IMR-90 (cell line): Measurements from ENCODE around the gene MYEF2. TPM values are rescaled to one million over a fixed set of nuclear protein-coding genes. Genes with fewer than 3 reads are reported as not detected.

Experiments
- ATAC-seq: fragments of 200-7000 bp; cut with Tn5 transposase; 2 replicates; pipeline ENCODE4 v1.9.1; 2020; ENCODE audit warnings: low read depth, mild to moderate bottlenecking, moderate library complexity
- BruUV-seq: library from RNA; stranded (reverse); fragments of 400-500 nt; replicated peaks from 2 replicates; lab custom pipeline; 2021; lab: Mats Ljungman, UMichigan
- CTCF ChIA-PET: fragments of 300-600 bp; formaldehyde crosslinking; extraction: SDS; loops from one replicate; lab custom pipeline; 2021; ENCODE audit warnings: antibody characterized with exemption; lab: Yijun Ruan, JAX
- POLR2A ChIA-PET: fragments of 300-600 bp; sonication (Branson Sonifier 250); formaldehyde crosslinking; loops from one replicate; lab custom pipeline; 2022; ENCODE audit warnings: antibody characterized with exemption; ENCODE audit not compliant: unreplicated experiment; lab: Charles Lee
- DNase-seq: peaks from one replicate; pipeline ENCODE4 v3.0.0; 2013
- H2AFZ ChIP-seq: replicated peaks from 2 replicates; pipeline ENCODE3; 2013; ENCODE audit warnings: low read length, mild to moderate bottlenecking; ENCODE audit not compliant: poor library complexity
- H2AK5ac ChIP-seq: 2 replicates; pipeline ENCODE4 v1.6.1; 2013; ENCODE audit warnings: low read depth, low read length, inconsistent platforms
- H2AK9ac ChIP-seq: replicated peaks from 2 replicates; pipeline ENCODE3; 2013; ENCODE audit warnings: mild to moderate bottlenecking, low read depth, low read length, moderate library complexity; ENCODE audit not compliant: poor library complexity
- H2BK120ac ChIP-seq: 2 replicates; pipeline ENCODE4 v1.6.1; 2013; ENCODE audit warnings: low read depth, low read length, inconsistent platforms
- H2BK15ac ChIP-seq: 3 replicates; pipeline ENCODE4 v1.6.1; 2013; ENCODE audit warnings: low read depth, low read length, inconsistent platforms
- H2BK20ac ChIP-seq: 2 replicates; pipeline ENCODE4 v1.6.1; 2013; ENCODE audit warnings: low read depth, mild to moderate bottlenecking, inconsistent platforms, low read length, moderate library complexity
- H2BK5ac ChIP-seq: 2 replicates; pipeline ENCODE4 v1.6.1; 2013; ENCODE audit warnings: mild to moderate bottlenecking, low read depth, low read length, inconsistent platforms; ENCODE audit not compliant: poor library complexity, severe bottlenecking
- H3K14ac ChIP-seq: replicated peaks from 2 replicates; pipeline ENCODE4 v1.6.1; 2013; ENCODE audit warnings: low read depth, low read length, inconsistent platforms
- H3K18ac ChIP-seq: 2 replicates; pipeline ENCODE4 v1.6.1; 2013; ENCODE audit warnings: low read depth, low read length, control low read depth
- H3K23ac ChIP-seq: 2 replicates; pipeline ENCODE4 v1.6.1; 2013; ENCODE audit warnings: low read depth, low read length, inconsistent platforms
- H3K27ac ChIP-seq: 2 replicates; pipeline ENCODE4 v1.5.1; 2013; ENCODE audit warnings: mild to moderate bottlenecking, control low read depth, low read length; ENCODE audit not compliant: insufficient read depth
- H3K27me3 ChIP-seq: 2 replicates; pipeline ENCODE4 v1.6.1; 2013; ENCODE audit warnings: low read length; ENCODE audit not compliant: control insufficient read depth, insufficient read depth
- H3K36me3 ChIP-seq: 2 replicates; pipeline ENCODE4 v1.6.1; 2013; ENCODE audit warnings: low read length, mixed read lengths; ENCODE audit not compliant: control insufficient read depth, insufficient read depth
- H3K4ac ChIP-seq: 2 replicates; pipeline ENCODE4 v1.6.1; 2013; ENCODE audit warnings: low read depth, low read length, inconsistent platforms
- H3K4me1 ChIP-seq: 2 replicates; pipeline ENCODE4 v1.6.1; 2013; ENCODE audit warnings: low read length, mixed read lengths; ENCODE audit not compliant: control insufficient read depth, insufficient read depth
- H3K4me2 ChIP-seq: 2 replicates; pipeline ENCODE4 v1.6.1; 2013; ENCODE audit warnings: low read depth, mild to moderate bottlenecking, control low read depth, low read length, moderate library complexity
- H3K4me3 ChIP-seq: 2 replicates; pipeline ENCODE4 v1.5.1; 2013; ENCODE audit warnings: low read depth, mild to moderate bottlenecking, control low read depth, low read length, moderate library complexity; ENCODE audit not compliant: insufficient read depth
- H3K56ac ChIP-seq: 2 replicates; pipeline ENCODE4 v1.6.1; 2013; ENCODE audit warnings: low read length, inconsistent platforms; ENCODE audit not compliant: insufficient read depth; ENCODE audit errors: extremely low read depth
- H3K79me1 ChIP-seq, 2 experiments: 2 replicates each; pipeline ENCODE4 v1.6.1; 2013; ENCODE audit warnings: low read length in 2 of 2, inconsistent platforms in 1 of 2, low read depth in 1 of 2
- H3K9ac ChIP-seq: 2 replicates; pipeline ENCODE4 v1.6.1; 2013; ENCODE audit warnings: low read depth, low read length, control low read depth
- H3K9me1 ChIP-seq: 2 replicates; pipeline ENCODE4 v1.6.1; 2013; ENCODE audit warnings: low read length, inconsistent platforms; ENCODE audit not compliant: insufficient read depth
- H3K9me3 ChIP-seq: 2 replicates; pipeline ENCODE4 v1.6.1; 2013; ENCODE audit warnings: low read length; ENCODE audit not compliant: control insufficient read depth, insufficient read depth
- H4K20me1 ChIP-seq: 2 replicates; pipeline ENCODE4 v1.6.1; 2013; ENCODE audit warnings: low read length, inconsistent platforms; ENCODE audit not compliant: insufficient read depth
- H4K5ac ChIP-seq: 2 replicates; pipeline ENCODE4 v1.6.1; 2013; ENCODE audit warnings: mild to moderate bottlenecking, low read depth, low read length, control low read depth
- H4K8ac ChIP-seq, 2 experiments: 2 replicates each; pipeline ENCODE4 v1.6.1; 2013; ENCODE audit warnings: low read depth in 2 of 2, low read length in 2 of 2, control low read depth in 1 of 2, inconsistent platforms in 1 of 2
- H4K91ac ChIP-seq: 2 replicates; pipeline ENCODE4 v1.6.1; 2013; ENCODE audit warnings: low read depth, low read length, inconsistent platforms; ENCODE audit not compliant: insufficient read depth
- BHLHE40 ChIP-seq: fragments of 150-350 bp; IDR thresholded peaks from 2 replicates; pipeline ENCODE4 v1.6.1; 2016; ENCODE audit warnings: mild to moderate bottlenecking, low read depth, low read length
- CEBPB ChIP-seq: IDR thresholded peaks from 2 replicates; pipeline ENCODE4 v1.6.1; 2012; ENCODE audit warnings: low read depth, low read length, improper control_type of control experiment
- CHD1 ChIP-seq: IDR thresholded peaks from 2 replicates; pipeline ENCODE4 v1.6.1; 2012; ENCODE audit warnings: low read depth, low read length, improper control_type of control experiment
- FOS ChIP-seq: fragments of 150-350 bp; IDR thresholded peaks from 2 replicates; pipeline ENCODE4 v1.6.1; 2016; ENCODE audit warnings: low read depth, low read length
- MAFK ChIP-seq: IDR thresholded peaks from 2 replicates; pipeline ENCODE4 v1.6.1; 2012; ENCODE audit warnings: low read depth, low read length, improper control_type of control experiment
- MAZ ChIP-seq: IDR thresholded peaks from 2 replicates; pipeline ENCODE4 v1.6.1; 2012; ENCODE audit warnings: low read depth, mild to moderate bottlenecking, low read length, improper control_type of control experiment, moderate library complexity, borderline replicate concordance
- MXI1 ChIP-seq: IDR thresholded peaks from 2 replicates; pipeline ENCODE4 v1.6.1; 2012; ENCODE audit warnings: low read depth, mild to moderate bottlenecking, low read length, moderate library complexity, borderline replicate concordance
- NFE2L2 ChIP-seq: fragments of 150-350 bp; IDR thresholded peaks from 2 replicates; pipeline ENCODE4 v1.6.1; 2016; ENCODE audit warnings: low read depth, mild to moderate bottlenecking, low read length
- POLR2A ChIP-seq: IDR thresholded peaks from 2 replicates; pipeline ENCODE4 v1.6.1; 2012; ENCODE audit warnings: mild to moderate bottlenecking, low read depth, low read length
- RAD21 ChIP-seq: IDR thresholded peaks from 2 replicates; pipeline ENCODE4 v1.6.1; 2012; ENCODE audit warnings: low read length, improper control_type of control experiment
- RCOR1 ChIP-seq: IDR thresholded peaks from 2 replicates; pipeline ENCODE4 v1.6.1; 2012; ENCODE audit warnings: mild to moderate bottlenecking, low read length, improper control_type of control experiment; ENCODE audit not compliant: insufficient replicate concordance
- RFX5 ChIP-seq: IDR thresholded peaks from 2 replicates; pipeline ENCODE4 v1.8.0; 2012; ENCODE audit warnings: low read depth, mild to moderate bottlenecking, low read length, moderate library complexity
- SMC3 ChIP-seq: fragments of 150-350 bp; IDR thresholded peaks from 2 replicates; pipeline ENCODE4 v1.6.1; 2016; ENCODE audit warnings: low read depth, mild to moderate bottlenecking, antibody characterized with exemption, low read length, moderate library complexity
- WGBS, 2 experiments: methylation state at CpG; one replicate each; pipeline versions ENCODE4 v1.1.5 to v1.1.7; 2013; ENCODE audit warnings: missing lambda C conversion rate in 2 of 2; ENCODE audit not compliant: insufficient read length in 1 of 2; ENCODE audit errors: extremely low coverage in 2 of 2; 5-methylcytosine and 5-hydroxymethylcytosine counted together
- dilution Hi-C: fragments of 300-500 bp; cut with HindIII; formaldehyde crosslinking; loops from one replicate; pipeline ENCODE4 v1.14.3; 2018; ENCODE audit warnings: low sequenced_read_pairs; ENCODE audit not compliant: unreplicated experiment
- in situ Hi-C: fragments of 300-500 bp; cut with MboI; formaldehyde crosslinking; loops from 3 replicates; pipeline ENCODE4 v1.14.3; 2019; ENCODE audit warnings: low sequenced_read_pairs, inconsistent platforms, mixed read lengths
- intact Hi-C: fragments of 100-400 bp; cut with micrococcal nuclease; formaldehyde crosslinking; loops from 2 replicates; pipeline ENCODE4 v1.10.0; 2022
- polyA plus RNA-seq, 3 experiments: library from polyadenylated mRNA; depleted of rRNA; stranded (reverse); fragments of >200 nt; gene quantifications; 2 replicates each; pipeline ENCODE4 v1.2.3, GENCODE V29; 2012; ENCODE audit warnings: low replicate concordance in 1 of 3
- total RNA-seq: library from RNA; depleted of rRNA; stranded (reverse); fragments of >200 nt; gene quantifications from 2 replicates; pipeline ENCODE4 v1.2.3, GENCODE V29; 2012
- TF ChIP-seq, protein P1 (sequence below): fragments of 150-350 bp; IDR thresholded peaks from 2 replicates; pipeline ENCODE4 v1.6.1; 2017; ENCODE audit warnings: mild to moderate bottlenecking, antibody characterized with exemption, low read length, low read depth
- TF ChIP-seq, protein P2 (sequence below): conservative IDR thresholded peaks from 2 replicates; pipeline ENCODE4 v1.5.1; 2012; ENCODE audit warnings: mild to moderate bottlenecking, low read depth, low read length, improper control_type of control experiment
- TF ChIP-seq, protein P3 (sequence below): fragments of 150-350 bp; IDR thresholded peaks from 2 replicates; pipeline ENCODE4 v1.6.1; 2016; ENCODE audit warnings: low read depth, mild to moderate bottlenecking, low read length, moderate library complexity, borderline replicate concordance

MYEF2 gene
- total and polyA plus RNA-seq, 2 of the 4 experiments (the other 2 are of a cell fraction), result 4.5 to 5.8 TPM

DNA sequence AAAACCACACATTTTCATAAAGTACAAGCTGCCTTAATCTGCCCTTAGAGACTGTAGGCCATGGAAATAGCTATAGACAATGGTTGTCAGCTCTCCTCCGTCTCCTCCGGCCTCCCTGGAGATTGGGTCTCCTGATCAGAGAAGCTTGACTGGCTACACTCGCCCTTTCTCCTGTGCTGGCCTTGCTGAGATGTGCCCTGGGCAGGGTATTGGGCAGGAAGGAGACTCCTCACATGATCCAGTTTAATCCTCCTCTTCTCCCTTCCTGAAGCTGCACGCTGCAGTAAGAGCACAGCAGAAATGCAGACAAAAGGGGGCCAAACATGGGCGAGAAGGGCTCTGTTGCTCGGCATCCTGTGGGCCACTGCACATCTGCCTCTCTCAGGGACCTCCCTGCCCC lies 57.4 kb downstream of the MYEF2 start, which contains the start of gene SLC24A5:
Gene SLC24A5 (plus strand): TSS at position 246 of the 400 bp plus-strand sequence. CDS start 55 bp downstream, at position 301.
- DNase-seq (no peak), ATAC-seq (no peak)
- in situ Hi-C loops, result no loop called here
- Histone ChIP-seq H4K5ac (no peak within 1 kb of the TSS), H2BK120ac (no peak within 1 kb of the TSS), H2AK9ac (no peak within 1 kb of the TSS), H3K23ac (0 out of 2 replicates have a peak within 1 kb of the TSS, but pooled peaks have one; percentile 24), H4K91ac (no peak within 1 kb of the TSS), H2BK20ac (no peak within 1 kb of the TSS), H3K4ac (no peak within 1 kb of the TSS), H3K9me3 (no peaks in the 10 kb centered on the region), H3K9me1 (no peaks in the 10 kb centered on the region), H3K36me3 (no peaks in the 10 kb centered on the region), H3K27ac (no peak within 1 kb of the TSS), H3K27me3 (peaks cover 8% of the 10 kb centered on the region; the same call in 1 of the 2 replicates), H3K9ac (no peak within 1 kb of the TSS), H3K4me2 (no peak within 1 kb of the TSS), H3K79me1 (no peaks in the 10 kb centered on the region), H3K14ac (no peak within 1 kb of the TSS), H4K8ac (no peak within 1 kb of the TSS), H2BK5ac (no peak within 1 kb of the TSS), H3K4me1 (no peaks in the 10 kb centered on the region), H3K4me3 (no peak within 1 kb of the TSS), H4K20me1 (no peaks in the 10 kb centered on the region), H2BK15ac (no peak within 1 kb of the TSS), H2AK5ac (no peak within 1 kb of the TSS), H3K56ac (no peak within 1 kb of the TSS), H2AFZ (no peak within 1 kb of the TSS), H3K18ac (no peak within 1 kb of the TSS)
- WGBS, 2 experiments, result no CpG with 5 or more reads among the region's 6 CpGs
- TF ChIP-seq MXI1 (no peak), MAZ (no peak), NFE2L2 (no peak), FOS (no peak), RAD21 (no peak), RFX5 (no peak), RCOR1 (no peak), CEBPB (no peak), POLR2A (no peak), MAFK (no peak), SMC3 (no peak), BHLHE40 (no peak), CHD1 (no peak)
- TF ChIP-seq, protein P1, sequence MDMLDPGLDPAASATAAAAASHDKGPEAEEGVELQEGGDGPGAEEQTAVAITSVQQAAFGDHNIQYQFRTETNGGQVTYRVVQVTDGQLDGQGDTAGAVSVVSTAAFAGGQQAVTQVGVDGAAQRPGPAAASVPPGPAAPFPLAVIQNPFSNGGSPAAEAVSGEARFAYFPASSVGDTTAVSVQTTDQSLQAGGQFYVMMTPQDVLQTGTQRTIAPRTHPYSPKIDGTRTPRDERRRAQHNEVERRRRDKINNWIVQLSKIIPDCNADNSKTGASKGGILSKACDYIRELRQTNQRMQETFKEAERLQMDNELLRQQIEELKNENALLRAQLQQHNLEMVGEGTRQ, result no peak
- TF ChIP-seq, protein P2, sequence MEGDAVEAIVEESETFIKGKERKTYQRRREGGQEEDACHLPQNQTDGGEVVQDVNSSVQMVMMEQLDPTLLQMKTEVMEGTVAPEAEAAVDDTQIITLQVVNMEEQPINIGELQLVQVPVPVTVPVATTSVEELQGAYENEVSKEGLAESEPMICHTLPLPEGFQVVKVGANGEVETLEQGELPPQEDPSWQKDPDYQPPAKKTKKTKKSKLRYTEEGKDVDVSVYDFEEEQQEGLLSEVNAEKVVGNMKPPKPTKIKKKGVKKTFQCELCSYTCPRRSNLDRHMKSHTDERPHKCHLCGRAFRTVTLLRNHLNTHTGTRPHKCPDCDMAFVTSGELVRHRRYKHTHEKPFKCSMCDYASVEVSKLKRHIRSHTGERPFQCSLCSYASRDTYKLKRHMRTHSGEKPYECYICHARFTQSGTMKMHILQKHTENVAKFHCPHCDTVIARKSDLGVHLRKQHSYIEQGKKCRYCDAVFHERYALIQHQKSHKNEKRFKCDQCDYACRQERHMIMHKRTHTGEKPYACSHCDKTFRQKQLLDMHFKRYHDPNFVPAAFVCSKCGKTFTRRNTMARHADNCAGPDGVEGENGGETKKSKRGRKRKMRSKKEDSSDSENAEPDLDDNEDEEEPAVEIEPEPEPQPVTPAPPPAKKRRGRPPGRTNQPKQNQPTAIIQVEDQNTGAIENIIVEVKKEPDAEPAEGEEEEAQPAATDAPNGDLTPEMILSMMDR, result no peak
- TF ChIP-seq, protein P3, sequence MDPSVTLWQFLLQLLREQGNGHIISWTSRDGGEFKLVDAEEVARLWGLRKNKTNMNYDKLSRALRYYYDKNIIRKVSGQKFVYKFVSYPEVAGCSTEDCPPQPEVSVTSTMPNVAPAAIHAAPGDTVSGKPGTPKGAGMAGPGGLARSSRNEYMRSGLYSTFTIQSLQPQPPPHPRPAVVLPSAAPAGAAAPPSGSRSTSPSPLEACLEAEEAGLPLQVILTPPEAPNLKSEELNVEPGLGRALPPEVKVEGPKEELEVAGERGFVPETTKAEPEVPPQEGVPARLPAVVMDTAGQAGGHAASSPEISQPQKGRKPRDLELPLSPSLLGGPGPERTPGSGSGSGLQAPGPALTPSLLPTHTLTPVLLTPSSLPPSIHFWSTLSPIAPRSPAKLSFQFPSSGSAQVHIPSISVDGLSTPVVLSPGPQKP, result no peak
- ChIA-PET POLR2A (no interaction called here), CTCF (no interaction called here)
- intact Hi-C loops, result no loop called here
- no TSS peak for BruUV-seq
- dilution Hi-C loops, result no loop called here
